Keratinocyte (primary cell): ENCODE data around the gene ANXA4. TPM values are rescaled to one million over a fixed set of nuclear protein-coding genes. Genes with fewer than 3 reads are reported as not detected.

ENCODE experiments used
- DNase-seq: peaks from one replicate; pipeline ENCODE4 v3.0.0-alpha.2; 2011; ENCODE audit warnings: low read depth, missing footprints, low spot score
- FAIRE-seq: peaks from 2 replicates; lab custom pipeline; 2011; peaks lifted over from hg19 to GRCh38; lab: Jason Lieb, UNC
- H2AFZ ChIP-seq: 2 replicates; pipeline ENCODE4 v1.6.0; 2012; ENCODE audit warnings: low read length, control low read depth, inconsistent platforms; ENCODE audit not compliant: control insufficient read depth
- H3K27ac ChIP-seq: 2 replicates; pipeline ENCODE4 v1.5.1; 2011; ENCODE audit warnings: low read length; ENCODE audit not compliant: control insufficient read depth, insufficient read depth
- H3K27me3 ChIP-seq: 3 replicates; pipeline ENCODE4 v1.6.0; 2011; ENCODE audit warnings: low read length; ENCODE audit not compliant: control insufficient read depth, insufficient read depth; ENCODE audit errors: extremely low read depth
- H3K36me3 ChIP-seq, 2 experiments: 2 replicates in 1 of 2; 3 replicates in 1 of 2; pipeline ENCODE4 v1.5.1; 2011; ENCODE audit warnings: low read length in 2 of 2, mild to moderate bottlenecking in 1 of 2; ENCODE audit not compliant: control insufficient read depth in 2 of 2, insufficient read depth in 2 of 2; ENCODE audit errors: extremely low read depth in 1 of 2
- H3K4me1 ChIP-seq: 3 replicates; pipeline ENCODE4 v1.5.1; 2011; ENCODE audit warnings: low read length; ENCODE audit not compliant: control insufficient read depth, insufficient read depth; ENCODE audit errors: extremely low read depth
- H3K4me2 ChIP-seq: 3 replicates; pipeline ENCODE4 v1.6.0; 2011; ENCODE audit warnings: low read depth, low read length; ENCODE audit not compliant: control insufficient read depth, insufficient read depth; ENCODE audit errors: extremely low read depth
- H3K4me3 ChIP-seq, 3 experiments: fragments of 200-600 bp in 1 of 3; sonication (generic) in 1 of 3; 2 replicates in 2 of 3; 3 replicates in 1 of 3; pipeline ENCODE4 v1.5.1; 2011 to 2016; ENCODE audit warnings: low read length in 3 of 3, mild to moderate bottlenecking in 3 of 3, control low read depth in 2 of 3, inconsistent platforms in 1 of 3, low read depth in 1 of 3, mixed read lengths in 1 of 3, mixed run types in 1 of 3, moderate library complexity in 1 of 3; ENCODE audit not compliant: control insufficient read depth in 2 of 3, insufficient read depth in 2 of 3; ENCODE audit errors: extremely low read depth in 1 of 3
- H3K79me2 ChIP-seq: 2 replicates; pipeline ENCODE4 v1.6.0; 2012; ENCODE audit warnings: low read length; ENCODE audit not compliant: control insufficient read depth, insufficient read depth
- H3K9ac ChIP-seq: 3 replicates; pipeline ENCODE4 v1.6.0; 2011; ENCODE audit warnings: low read length; ENCODE audit not compliant: control insufficient read depth, insufficient read depth; ENCODE audit errors: extremely low read depth
- H3K9me1 ChIP-seq: 3 replicates; pipeline ENCODE4 v1.6.0; 2011; ENCODE audit warnings: low read length; ENCODE audit not compliant: control insufficient read depth, insufficient read depth; ENCODE audit errors: extremely low read depth
- H3K9me3 ChIP-seq: 2 replicates; pipeline ENCODE4 v1.5.1; 2012; ENCODE audit warnings: low read depth, low read length; ENCODE audit not compliant: control insufficient read depth
- H4K20me1 ChIP-seq: 3 replicates; pipeline ENCODE4 v1.6.0; 2011; ENCODE audit warnings: low read length; ENCODE audit not compliant: control insufficient read depth, insufficient read depth; ENCODE audit errors: extremely low read depth
- EZH2 ChIP-seq: IDR thresholded peaks from one replicate; pipeline ENCODE4 v1.6.1; 2012; ENCODE audit warnings: inconsistent platforms, mild to moderate bottlenecking, low read length, moderate library complexity
- dilution Hi-C: fragments of 300-500 bp; cut with MboI; formaldehyde crosslinking; loops from one replicate; pipeline ENCODE4 v1.7.0; 2020; ENCODE audit warnings: low sequenced_read_pairs; ENCODE audit not compliant: extremely low pct_ligation_motif_present
- polyA plus RNA-seq, 5 experiments: library from polyadenylated mRNA; depleted of rRNA in 3 of 5; stranded (reverse) in 3 of 5; stranded (forward) in 1 of 5; unstranded in 1 of 5; fragments of >200 nt; gene quantifications; 1 replicate in 1 of 5; 2 replicates in 3 of 5; 3 replicates in 1 of 5; pipeline versions ENCODE4 v1.2.1 to v1.2.3, GENCODE V29; 2011 to 2012; ENCODE audit warnings: missing spikeins in 2 of 5, low read depth in 1 of 5, low replicate concordance in 1 of 5
- TF ChIP-seq, protein P1 (sequence below), 3 experiments: IDR thresholded peaks in 1 of 3; conservative IDR thresholded peaks in 1 of 3; optimal IDR thresholded peaks in 1 of 3; 2 replicates in 2 of 3; 3 replicates in 1 of 3; pipeline versions ENCODE3 to v1.5.1; 2011; ENCODE audit warnings: low read length in 3 of 3, mild to moderate bottlenecking in 3 of 3, moderate library complexity in 2 of 3, control low read depth in 1 of 3, inconsistent platforms in 1 of 3; ENCODE audit not compliant: insufficient read depth in 2 of 3; ENCODE audit errors: extremely low read depth in 1 of 3

ANXA4 gene
- polyA plus RNA-seq, 1 donor (not counting 4 experiments of a cell fraction or from before 2014, with no cell fraction given) = 209 TPM

GRCh38 chr2:69754633-69755032 lies 12.7 kb downstream of the ANXA4 start:
- dilution Hi-C loops = no loop called here
- Histone ChIP-seq H3K36me3 (peaks cover 0 to 7% of the 10 kb centered on the region in 2 experiments), H3K27me3 (no peaks in the 10 kb centered on the region), H3K4me2 (peak overlapping the region; percentile 79), H4K20me1 (no peaks in the 10 kb centered on the region), H3K9ac (no peak overlapping the region), H3K4me3 (peak overlapping the region in 2 of 3 experiments; percentile 26 to 29), H2AFZ (no peak overlapping the region), H3K79me2 (peaks cover 74% of the 10 kb centered on the region), H3K9me1 (no peaks in the 10 kb centered on the region), H3K9me3 (no peaks in the 10 kb centered on the region), H3K4me1 (peaks cover 30% of the 10 kb centered on the region), H3K27ac (peak overlapping the region; percentile 49)
- DNase-seq = no peak
- TF ChIP-seq, protein P1, sequence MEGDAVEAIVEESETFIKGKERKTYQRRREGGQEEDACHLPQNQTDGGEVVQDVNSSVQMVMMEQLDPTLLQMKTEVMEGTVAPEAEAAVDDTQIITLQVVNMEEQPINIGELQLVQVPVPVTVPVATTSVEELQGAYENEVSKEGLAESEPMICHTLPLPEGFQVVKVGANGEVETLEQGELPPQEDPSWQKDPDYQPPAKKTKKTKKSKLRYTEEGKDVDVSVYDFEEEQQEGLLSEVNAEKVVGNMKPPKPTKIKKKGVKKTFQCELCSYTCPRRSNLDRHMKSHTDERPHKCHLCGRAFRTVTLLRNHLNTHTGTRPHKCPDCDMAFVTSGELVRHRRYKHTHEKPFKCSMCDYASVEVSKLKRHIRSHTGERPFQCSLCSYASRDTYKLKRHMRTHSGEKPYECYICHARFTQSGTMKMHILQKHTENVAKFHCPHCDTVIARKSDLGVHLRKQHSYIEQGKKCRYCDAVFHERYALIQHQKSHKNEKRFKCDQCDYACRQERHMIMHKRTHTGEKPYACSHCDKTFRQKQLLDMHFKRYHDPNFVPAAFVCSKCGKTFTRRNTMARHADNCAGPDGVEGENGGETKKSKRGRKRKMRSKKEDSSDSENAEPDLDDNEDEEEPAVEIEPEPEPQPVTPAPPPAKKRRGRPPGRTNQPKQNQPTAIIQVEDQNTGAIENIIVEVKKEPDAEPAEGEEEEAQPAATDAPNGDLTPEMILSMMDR (optimal IDR thresholded peaks at IDR 0.05 in 1 of 3, IDR thresholded peaks at IDR 0.05 in 1 of 3, conservative IDR thresholded peaks at IDR 0.05 in 1 of 3; ENCODE audit: extremely low read depth in 1 of 3, insufficient read depth in 2 of 3, low read length in 3 of 3) = no peak
- no peak for TF ChIP-seq EZH2
- no peak for FAIRE-seq

DNA sequence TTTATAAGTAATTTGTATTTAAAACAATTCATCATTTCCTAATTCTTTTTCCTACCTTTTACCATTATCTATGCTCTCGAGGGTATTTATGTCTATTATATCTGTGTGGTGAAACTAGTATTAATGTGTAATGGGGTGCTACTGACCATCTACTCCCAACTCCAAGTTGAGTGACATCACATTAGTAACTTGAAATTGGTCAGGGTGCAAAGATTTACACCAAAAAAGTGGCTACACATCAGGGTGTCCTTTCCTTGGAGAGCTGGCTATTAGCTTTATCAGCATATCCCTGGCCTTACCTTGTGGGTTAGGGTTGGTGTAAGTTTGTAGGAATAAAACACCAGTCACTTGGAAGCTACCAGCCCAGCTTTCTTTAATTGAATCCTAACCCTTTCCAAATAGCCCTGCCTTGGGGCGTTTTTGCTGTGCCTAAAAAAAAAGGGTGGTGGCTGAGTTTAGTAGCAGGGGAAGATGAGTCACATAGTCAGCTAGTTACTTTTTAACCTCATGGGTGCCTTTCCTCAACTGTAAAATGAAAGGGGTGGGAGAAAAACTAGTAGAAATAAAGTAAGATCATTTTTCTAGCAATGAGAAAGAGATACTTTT lies 14.0 kb downstream of the ANXA4 start:
- Histone ChIP-seq H3K27ac (peak overlapping the region; percentile 70), H3K9me1 (no peaks in the 10 kb centered on the region), H3K4me1 (peaks cover 30% of the 10 kb centered on the region), H3K36me3 (peaks cover 0 to 6% of the 10 kb centered on the region in 2 experiments), H2AFZ (no peak overlapping the region), H3K27me3 (no peaks in the 10 kb centered on the region), H3K4me2 (peak overlapping the region; percentile 79), H4K20me1 (no peaks in the 10 kb centered on the region), H3K4me3 (no peak overlapping the region), H3K79me2 (peaks cover 63% of the 10 kb centered on the region), H3K9ac (peak overlapping the region; percentile 30), H3K9me3 (no peaks in the 10 kb centered on the region)
- dilution Hi-C loops = no loop called here
- DNase-seq (peak; percentile 44), FAIRE-seq (peak; percentile 65)
- TF ChIP-seq, protein P1 (optimal IDR thresholded peaks at IDR 0.05 in 1 of 3, IDR thresholded peaks at IDR 0.05 in 1 of 3, conservative IDR thresholded peaks at IDR 0.05 in 1 of 3; ENCODE audit: extremely low read depth in 1 of 3, insufficient read depth in 2 of 3, low read length in 3 of 3) = no peak
- no peak for TF ChIP-seq EZH2
